OCI-LY3 (cell line): Measurements from ENCODE around the gene SRL.
"Not testable (repeated sequence)": the region's sequence is repeated elsewhere in the genome, so short reads cannot be mapped to it uniquely, and the experiment has no call there.

Experiments used
- H2AFZ ChIP-seq: fragments of 200-600, 300-600 bp; shearing (Covaris generic); 2 replicates; pipeline ENCODE4 v1.6.0; 2014; ENCODE audit warnings: antibody characterized with exemption, low read depth, low read length
- H3K27ac ChIP-seq: fragments of 200-600, 300-600 bp; sonication (generic); 2 replicates; pipeline ENCODE4 v1.5.1; 2014; ENCODE audit warnings: mild to moderate bottlenecking, low read length, moderate library complexity, mixed read lengths
- H3K27me3 ChIP-seq: fragments of 200-600, 300-600 bp; sonication (generic); 2 replicates; pipeline ENCODE4 v1.6.1; 2014; ENCODE audit warnings: low read depth, low read length, mixed read lengths
- H3K36me3 ChIP-seq: fragments of 200-600, 300-600 bp; sonication (generic); replicated peaks from 2 replicates; pipeline ENCODE3; 2014; ENCODE audit warnings: low read depth, low read length, mixed read lengths
- H3K4me1 ChIP-seq: fragments of 300-600, 200-600 bp; sonication (generic); 2 replicates; pipeline ENCODE4 v1.6.1; 2014; ENCODE audit warnings: low read length, mixed read lengths
- H3K4me2 ChIP-seq: fragments of 200-600, 300-600 bp; sonication (generic); 2 replicates; pipeline ENCODE4 v1.6.1; 2014; ENCODE audit warnings: low read length, mixed read lengths
- H3K4me3 ChIP-seq: fragments of 300-600, 200-600 bp; sonication (generic); 2 replicates; pipeline ENCODE4 v1.5.1; 2014; ENCODE audit warnings: antibody characterized with exemption, mild to moderate bottlenecking, low read length, moderate library complexity
- H3K79me2 ChIP-seq: fragments of 300-600, 200-600 bp; shearing (Covaris generic); 2 replicates; pipeline ENCODE4 v1.6.1; 2014; ENCODE audit warnings: mild to moderate bottlenecking, low read length, mixed read lengths
- H3K9ac ChIP-seq: fragments of 300-600, 200-600 bp; shearing (Covaris generic); 2 replicates; pipeline ENCODE4 v1.6.0; 2014; ENCODE audit warnings: mild to moderate bottlenecking, low read length, moderate library complexity
- H3K9me3 ChIP-seq: fragments of 200-600, 300-600 bp; shearing (Covaris generic); 2 replicates; pipeline ENCODE4 v1.6.1; 2014; ENCODE audit warnings: low read length, mixed read lengths; ENCODE audit not compliant: insufficient read depth
- H4K20me1 ChIP-seq: fragments of 200-600, 300-600 bp; sonication (generic); 2 replicates; pipeline ENCODE4 v1.6.1; 2016; ENCODE audit warnings: low read length, mixed read lengths; ENCODE audit not compliant: insufficient read depth
- EZH2phosphoT487 ChIP-seq: fragments of 200-600 bp; shearing (Covaris generic); IDR thresholded peaks from 2 replicates; pipeline ENCODE4 v1.6.1; 2018; ENCODE audit warnings: antibody characterized with exemption, mixed run types, low read depth
- TF ChIP-seq, protein P1 (sequence below): fragments of 200-600, 300-600 bp; sonication (generic); IDR thresholded peaks from 2 replicates; pipeline ENCODE4 v1.5.1; 2014; ENCODE audit warnings: antibody characterized with exemption, low read length, low read depth

SRL gene

DNA sequence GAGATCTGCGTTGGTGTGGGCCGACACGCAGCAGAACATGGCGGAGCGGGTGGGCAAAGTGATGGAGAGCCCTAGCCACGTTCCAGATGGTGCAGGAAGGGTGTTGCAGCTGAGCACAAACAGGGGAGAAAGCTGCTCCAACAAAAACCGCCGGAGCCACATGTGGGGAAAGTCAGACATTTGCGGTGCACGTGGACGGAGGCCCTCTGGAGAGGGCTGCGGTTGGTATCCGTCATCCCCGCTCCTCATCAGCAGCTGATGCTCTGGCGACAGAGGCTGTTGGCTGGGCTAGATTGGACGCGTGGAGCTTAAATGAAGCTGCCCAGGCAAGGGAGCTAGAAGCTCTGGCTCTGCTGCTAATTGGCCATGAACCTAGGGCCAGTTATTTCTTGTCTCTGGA lies 82.2 kb downstream of the SRL start:
- H4K20me1 ChIP-seq = no peaks in the 10 kb centered on the region
- H2AFZ ChIP-seq = no peak overlapping the region
- no peak overlapping the region for H3K4me2 ChIP-seq
- no peaks in the 10 kb centered on the region for H3K9me3 ChIP-seq
- no peak overlapping the region for H3K4me3 ChIP-seq
- no peak overlapping the region for H3K27ac ChIP-seq
- H3K4me1 ChIP-seq = no peaks in the 10 kb centered on the region; the same call in 1 of the 2 replicates
- H3K36me3 ChIP-seq = no peaks in the 10 kb centered on the region
- H3K9ac ChIP-seq = no peak overlapping the region
- no peak for TF ChIP-seq EZH2phosphoT487
- TF ChIP-seq, protein P1, sequence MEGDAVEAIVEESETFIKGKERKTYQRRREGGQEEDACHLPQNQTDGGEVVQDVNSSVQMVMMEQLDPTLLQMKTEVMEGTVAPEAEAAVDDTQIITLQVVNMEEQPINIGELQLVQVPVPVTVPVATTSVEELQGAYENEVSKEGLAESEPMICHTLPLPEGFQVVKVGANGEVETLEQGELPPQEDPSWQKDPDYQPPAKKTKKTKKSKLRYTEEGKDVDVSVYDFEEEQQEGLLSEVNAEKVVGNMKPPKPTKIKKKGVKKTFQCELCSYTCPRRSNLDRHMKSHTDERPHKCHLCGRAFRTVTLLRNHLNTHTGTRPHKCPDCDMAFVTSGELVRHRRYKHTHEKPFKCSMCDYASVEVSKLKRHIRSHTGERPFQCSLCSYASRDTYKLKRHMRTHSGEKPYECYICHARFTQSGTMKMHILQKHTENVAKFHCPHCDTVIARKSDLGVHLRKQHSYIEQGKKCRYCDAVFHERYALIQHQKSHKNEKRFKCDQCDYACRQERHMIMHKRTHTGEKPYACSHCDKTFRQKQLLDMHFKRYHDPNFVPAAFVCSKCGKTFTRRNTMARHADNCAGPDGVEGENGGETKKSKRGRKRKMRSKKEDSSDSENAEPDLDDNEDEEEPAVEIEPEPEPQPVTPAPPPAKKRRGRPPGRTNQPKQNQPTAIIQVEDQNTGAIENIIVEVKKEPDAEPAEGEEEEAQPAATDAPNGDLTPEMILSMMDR = no peak
- no peaks in the 10 kb centered on the region for H3K79me2 ChIP-seq
- peaks cover 3% of the 10 kb centered on the region; the same call in 1 of the 2 replicates for H3K27me3 ChIP-seq

DNA sequence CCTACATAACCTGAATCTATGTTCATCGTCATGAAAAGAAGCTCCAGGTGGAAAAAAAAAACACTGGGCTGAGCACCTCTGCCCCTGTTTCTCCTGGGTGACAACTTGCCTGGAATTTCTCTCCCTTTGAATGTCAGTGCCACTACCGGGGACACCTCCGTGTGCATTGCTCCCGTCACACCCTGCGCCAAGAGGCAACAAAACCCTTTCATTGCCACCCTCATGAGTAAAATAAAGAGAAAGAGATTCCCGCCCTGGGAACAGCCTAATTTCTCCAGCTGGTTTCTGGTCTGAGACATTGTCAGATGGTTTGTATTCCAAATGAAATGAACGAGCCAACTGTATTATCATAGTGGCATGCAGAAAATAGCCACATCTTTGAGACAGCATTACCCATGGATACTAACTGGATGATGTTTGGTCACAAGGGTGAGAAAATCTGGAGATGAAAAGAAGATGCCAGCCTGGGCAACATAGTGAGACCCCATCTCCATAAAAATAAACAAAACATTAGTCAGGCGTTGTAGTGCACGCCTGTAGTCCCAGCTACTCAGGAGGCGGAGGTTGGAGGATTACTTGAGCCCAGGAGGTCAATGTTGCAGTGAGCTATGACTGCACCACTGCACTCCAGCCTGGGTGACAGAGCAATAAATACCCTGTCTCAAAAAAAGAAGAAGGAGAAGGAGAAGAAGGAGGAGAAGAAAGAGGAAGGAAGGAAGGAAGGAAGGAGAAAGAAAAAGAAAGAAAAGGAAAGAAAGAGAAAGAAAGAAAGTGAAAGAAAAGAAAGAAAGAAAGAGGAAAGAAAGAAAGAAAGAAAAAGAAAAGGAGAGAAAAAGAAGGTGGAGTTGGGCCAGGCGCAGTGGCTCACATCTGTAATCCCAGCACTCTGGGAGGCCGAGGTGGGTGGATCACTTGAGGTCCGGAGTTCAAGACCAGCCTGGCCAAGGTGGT lies 83.5 kb downstream of the SRL start:
- no peak overlapping the region for H3K27ac ChIP-seq
- H2AFZ ChIP-seq = no peak overlapping the region
- H3K9ac ChIP-seq = no peak overlapping the region
- no peaks in the 10 kb centered on the region for H4K20me1 ChIP-seq
- no peak for TF ChIP-seq EZH2phosphoT487
- TF ChIP-seq, protein P1 = no peak
- H3K36me3 ChIP-seq = no peaks in the 10 kb centered on the region
- no peak overlapping the region for H3K4me3 ChIP-seq
- peaks cover 3% of the 10 kb centered on the region; the same call in 1 of the 2 replicates for H3K27me3 ChIP-seq
- H3K79me2 ChIP-seq = no peaks in the 10 kb centered on the region
- H3K9me3 ChIP-seq = no peaks in the 10 kb centered on the region
- no peaks in the 10 kb centered on the region; the same call in 1 of the 2 replicates for H3K4me1 ChIP-seq
- H3K4me2 ChIP-seq = no peak overlapping the region

DNA sequence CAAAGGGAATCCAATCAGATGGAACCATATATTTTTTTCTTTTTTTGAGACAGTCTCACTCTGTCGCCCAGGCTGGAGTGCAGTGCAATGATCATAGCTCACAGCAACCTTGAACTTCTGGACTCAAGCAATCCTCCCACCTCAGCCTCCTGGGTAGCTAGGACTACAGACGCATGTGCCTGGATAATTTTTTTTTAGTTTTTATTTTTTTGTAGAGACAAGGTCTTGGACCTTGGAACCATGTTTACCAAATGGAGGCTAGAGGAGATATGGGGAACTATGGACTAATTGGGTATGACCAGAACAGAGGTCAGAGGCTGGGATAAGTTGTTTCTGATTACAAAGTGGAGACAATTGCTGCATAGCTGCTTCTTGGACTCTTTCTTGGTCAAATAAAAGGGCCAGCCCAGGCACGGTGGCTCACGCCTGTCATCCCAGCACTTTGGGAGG lies 84.5 kb downstream of the SRL start:
- peaks cover 3% of the 10 kb centered on the region; the same call in 1 of the 2 replicates for H3K27me3 ChIP-seq
- no peaks in the 10 kb centered on the region for H3K9me3 ChIP-seq
- H4K20me1 ChIP-seq = no peaks in the 10 kb centered on the region
- no peak overlapping the region for H3K9ac ChIP-seq
- no peak overlapping the region for H3K27ac ChIP-seq
- H3K79me2 ChIP-seq = no peaks in the 10 kb centered on the region
- no peak overlapping the region for H3K4me2 ChIP-seq
- TF ChIP-seq, protein P1 = no peak
- TF ChIP-seq EZH2phosphoT487 = no peak
- no peaks in the 10 kb centered on the region for H3K36me3 ChIP-seq
- H2AFZ ChIP-seq = no peak overlapping the region
- no peak overlapping the region for H3K4me3 ChIP-seq
- no peaks in the 10 kb centered on the region; the same call in 1 of the 2 replicates for H3K4me1 ChIP-seq

DNA sequence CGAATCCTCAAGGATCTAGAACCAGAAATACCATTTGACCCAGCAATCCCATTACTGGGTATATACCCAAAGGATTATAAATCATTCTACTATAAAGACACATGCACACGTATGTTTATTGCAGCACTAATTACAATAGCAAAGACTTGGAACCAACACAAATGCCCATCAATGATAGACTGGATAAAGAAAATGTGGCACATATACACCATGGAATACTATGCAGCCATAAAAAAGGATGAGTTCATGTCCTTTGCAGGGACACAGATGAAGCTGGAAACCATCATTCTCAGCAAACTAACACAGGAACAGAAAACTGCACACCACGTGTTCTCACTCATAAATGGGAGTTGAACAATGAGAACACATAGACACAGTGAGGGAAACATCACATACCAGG lies 85.4 kb downstream of the SRL start:
- H3K4me2 ChIP-seq, H3K27ac ChIP-seq, H2AFZ ChIP-seq, H4K20me1 ChIP-seq, H3K79me2 ChIP-seq, H3K9ac ChIP-seq, H3K4me3 ChIP-seq, H3K36me3 ChIP-seq, H3K4me1 ChIP-seq, H3K27me3 ChIP-seq, H3K9me3 ChIP-seq: not testable (repeated sequence)

DNA sequence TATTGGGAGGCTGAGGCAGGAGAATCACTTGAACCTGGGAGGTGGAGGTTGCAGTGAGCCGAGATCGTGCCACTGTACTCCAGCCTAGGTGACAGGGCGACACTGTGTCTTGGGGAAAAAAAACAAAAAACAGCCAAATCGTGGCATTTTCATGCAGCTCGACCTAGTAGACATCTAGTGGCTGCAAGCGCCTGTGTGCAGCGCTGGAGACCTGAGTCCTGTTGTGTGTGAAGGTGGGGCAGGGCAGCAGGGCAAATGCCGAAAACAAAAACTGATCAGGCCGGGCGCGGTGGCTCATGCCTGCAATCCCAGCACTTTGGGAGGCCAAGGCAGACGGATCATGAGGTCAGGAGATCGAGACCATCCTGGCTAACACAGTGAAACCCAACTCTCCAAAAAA lies 88.5 kb downstream of the SRL start:
- H3K27me3 ChIP-seq, H3K9ac ChIP-seq, H4K20me1 ChIP-seq, H3K4me1 ChIP-seq, H3K4me3 ChIP-seq, H3K27ac ChIP-seq, H2AFZ ChIP-seq, H3K79me2 ChIP-seq, H3K36me3 ChIP-seq, H3K9me3 ChIP-seq, H3K4me2 ChIP-seq: not testable (repeated sequence)
